ENCODE measurements around the gene ERMARD. TPM values are rescaled to one million over a fixed set of nuclear protein-coding genes. Genes with fewer than 3 reads are reported as not detected.
A peak's percentile ranks its signal among the peaks of the same experiment; 100 is the strongest.

ERMARD gene
- total RNA-seq, 1 donor from 2014 or later = 41.5 TPM

GRCh38 chr6:169803816-169804340 is 52.5 kb downstream of the ERMARD start:
- no peaks in the 10 kb centered on the region for H3K4me1 ChIP-seq
- H3K9me3 ChIP-seq = no peaks in the 10 kb centered on the region
- DNase-seq (ENCODE audit: extremely low spot score in 2 of 2) = peak; percentile 29 to 84
- no peaks in the 10 kb centered on the region for H3K27me3 ChIP-seq
- no peak overlapping the region for H3K4me3 ChIP-seq
- no peak overlapping the region for H3K27ac ChIP-seq
- no peaks in the 10 kb centered on the region for H3K36me3 ChIP-seq
- TF ChIP-seq CTCF (IDR thresholded peaks at IDR 0.05) (no peak), POLR2AphosphoS5 (IDR thresholded peaks at IDR 0.05; ENCODE audit: insufficient read depth in 1 of 2, low read depth in 1 of 2) (no peak)
- intact Hi-C loops (cut with DNase I) = no loop called here

GRCh38 chr6:169804427-169804826 is 53.0 kb downstream of the ERMARD start:
- intact Hi-C loops (cut with DNase I) = no loop called here
- Histone ChIP-seq H3K4me3 (no peak overlapping the region), H3K36me3 (no peaks in the 10 kb centered on the region), H3K27ac (no peak overlapping the region), H3K9me3 (no peaks in the 10 kb centered on the region), H3K27me3 (no peaks in the 10 kb centered on the region), H3K4me1 (no peaks in the 10 kb centered on the region)
- TF ChIP-seq POLR2A (IDR thresholded peaks at IDR 0.05) (no peak), CTCF (IDR thresholded peaks at IDR 0.05) (no peak), POLR2AphosphoS5 (IDR thresholded peaks at IDR 0.05; ENCODE audit: insufficient read depth in 1 of 2, low read depth in 1 of 2) (no peak)
- DNase-seq (ENCODE audit: extremely low spot score in 2 of 2) = peak in 1 of 2 donors; percentile 29

- Histone ChIP-seq H3K36me3 (no peaks in the 10 kb centered on the region), H3K9me3 (no peaks in the 10 kb centered on the region), H3K27ac (no peak overlapping the region), H3K27me3 (no peaks in the 10 kb centered on the region), H3K4me3 (no peak overlapping the region), H3K4me1 (no peaks in the 10 kb centered on the region)
- DNase-seq (ENCODE audit: extremely low spot score in 2 of 2) = peak in 1 of 2 donors; percentile 60
- intact Hi-C loops (cut with DNase I) = no loop called here
- TF ChIP-seq POLR2AphosphoS5 (IDR thresholded peaks at IDR 0.05; ENCODE audit: insufficient read depth in 1 of 2, low read depth in 1 of 2) = no peak
- no peak for TF ChIP-seq CTCF (IDR thresholded peaks at IDR 0.05)
- TF ChIP-seq POLR2A (IDR thresholded peaks at IDR 0.05) = no peak
Observed at GRCh38 chr6:169805242-169805838, 53.9 kb downstream of the ERMARD start.

GRCh38 chr6:169806701-169807100 is 55.3 kb downstream of the ERMARD start:
- Histone ChIP-seq H3K4me1 (no peaks in the 10 kb centered on the region), H3K9me3 (no peaks in the 10 kb centered on the region), H3K4me3 (no peak overlapping the region), H3K27ac (no peak overlapping the region), H3K36me3 (no peaks in the 10 kb centered on the region), H3K27me3 (no peaks in the 10 kb centered on the region)
- DNase-seq (ENCODE audit: extremely low spot score in 2 of 2) = peak in 1 of 2 donors; percentile 46
- intact Hi-C loops (cut with DNase I) = no loop called here
- no peak for TF ChIP-seq CTCF (IDR thresholded peaks at IDR 0.05)
- TF ChIP-seq POLR2A (IDR thresholded peaks at IDR 0.05) = no peak

- DNase-seq (ENCODE audit: extremely low spot score in 2 of 2) = no peak
- no peaks in the 10 kb centered on the region for H3K9me3 ChIP-seq
- no peak overlapping the region for H3K4me3 ChIP-seq
- no peaks in the 10 kb centered on the region for H3K36me3 ChIP-seq
- H3K4me1 ChIP-seq = no peaks in the 10 kb centered on the region
- H3K27me3 ChIP-seq = no peaks in the 10 kb centered on the region
- TF ChIP-seq POLR2AphosphoS5 (IDR thresholded peaks at IDR 0.05; ENCODE audit: insufficient read depth in 1 of 2, low read depth in 1 of 2) (no peak), POLR2A (IDR thresholded peaks at IDR 0.05) (no peak), CTCF (IDR thresholded peaks at IDR 0.05) (no peak)
- H3K27ac ChIP-seq = no peak overlapping the region
- intact Hi-C loops (cut with DNase I) = no loop called here
Observed at GRCh38 chr6:169807229-169807628, 55.8 kb downstream of the ERMARD start.
